ENCODE measurements around the gene EEF1AKMT3.

- TF ChIP-seq JUNB (CRISPR knock-in tag; conservative IDR thresholded peaks at IDR 0.05), result no peak
- no peak for TF ChIP-seq CTCF (IDR thresholded peaks at IDR 0.05 in 2 of 3, conservative IDR thresholded peaks at IDR 0.05 in 1 of 3; ENCODE audit: insufficient read depth in 2 of 3, low read depth in 1 of 3, low read length in 3 of 3)
- TF ChIP-seq BCL6 (CRISPR knock-in tag; IDR thresholded peaks at IDR 0.05), result no peak
- no peak for TF ChIP-seq SUPT5H (IDR thresholded peaks at IDR 0.05)
- 0 out of 4 replicates have a peak, but pooled peaks of 1 of the 2 experiments have one; percentile 28 for TF ChIP-seq SIN3A (IDR thresholded peaks at IDR 0.05; ENCODE audit: borderline replicate concordance in 2 of 2, control insufficient read depth in 1 of 2, low read depth in 2 of 2, low read length in 2 of 2)
- TF ChIP-seq ZNF431 (CRISPR knock-in tag; IDR thresholded peaks at IDR 0.05), result no peak
- TF ChIP-seq ZNF146 (CRISPR knock-in tag; IDR thresholded peaks at IDR 0.05; ENCODE audit: unreplicated experiment), result no peak
- no peak for TF ChIP-seq MAX (CRISPR knock-in tag; IDR thresholded peaks at IDR 0.05)
- TF ChIP-seq ZNF277 (CRISPR knock-in tag; IDR thresholded peaks at IDR 0.05; ENCODE audit: borderline replicate concordance), result no peak
- TF ChIP-seq SP1 (CRISPR knock-in tag; IDR thresholded peaks at IDR 0.05), result no peak
- TF ChIP-seq CREM (IDR thresholded peaks at IDR 0.05; ENCODE audit: low read depth), result no peak
- TF ChIP-seq XRCC3 (IDR thresholded peaks at IDR 0.05), result no peak
- TF ChIP-seq THAP7 (CRISPR knock-in tag; IDR thresholded peaks at IDR 0.05), result no peak
- no peak for TF ChIP-seq KLF16 (IDR thresholded peaks at IDR 0.05)
Observed at GRCh38 chr12:57755454-57756372, 16.7 kb upstream of the EEF1AKMT3 start.

All from K562 (cell line).